ENCODE measurements around the gene MAP1LC3C. TPM values are rescaled to one million over a fixed set of nuclear protein-coding genes. Genes with fewer than 3 reads are reported as not detected.
A peak's percentile ranks its signal among the peaks of the same experiment; 100 is the strongest.

The MAP1LC3C gene
- total RNA-seq, 2 experiments from 2014 or later: not detected

- ChIA-PET POLR2A (no interaction called here), CTCF (interaction anchor here (0.6 kb wide), 1 partner anchor 117 kb away, joined by 3 read pairs; no protein-coding TSS in a partner anchor)
- Mint-ChIP-seq H3K9me3 (ENCODE audit: low read depth) (no peaks in the 10 kb centered on the region), H3K27me3 (peaks cover 12% of the 10 kb centered on the region), H3K27ac (no peak overlapping the region), H3K4me3 (no peak overlapping the region), H3K36me3 (ENCODE audit: low read depth) (no peaks in the 10 kb centered on the region), H3K4me1 (no peaks in the 10 kb centered on the region)
- DNase-seq (no peak), ATAC-seq (no peak)
- intact Hi-C loops (cut with DNase I, micrococcal nuclease): no loop called here
These were observed 10.1 kb upstream of the MAP1LC3C start for GRCh38 chr1:242008826-242009495.

GRCh38 chr1:242006976-242007375 lies 8.1 kb upstream of the MAP1LC3C start:
- Mint-ChIP-seq H3K4me3 (no peak overlapping the region), H3K4me1 (no peaks in the 10 kb centered on the region), H3K27me3 (peaks cover 12% of the 10 kb centered on the region), H3K27ac (no peak overlapping the region), H3K9me3 (ENCODE audit: low read depth) (no peaks in the 10 kb centered on the region), H3K36me3 (ENCODE audit: low read depth) (no peaks in the 10 kb centered on the region)
- ATAC-seq (no peak), DNase-seq (no peak)
- intact Hi-C loops (cut with DNase I, micrococcal nuclease): no loop called here
- CTCF ChIA-PET: interaction anchor here (0.7 to 2.4 kb wide), 2 partner anchors 10 to 353 kb away, joined by 3 to 10 read pairs; no protein-coding TSS in a partner anchor
- POLR2A ChIA-PET: no interaction called here

GRCh38 chr1:242005866-242006535 lies 7.1 kb upstream of the MAP1LC3C start:
- Mint-ChIP-seq H3K36me3 (ENCODE audit: low read depth) (no peaks in the 10 kb centered on the region), H3K4me3 (no peak overlapping the region), H3K4me1 (no peaks in the 10 kb centered on the region), H3K9me3 (ENCODE audit: low read depth) (no peaks in the 10 kb centered on the region), H3K27ac (no peak overlapping the region), H3K27me3 (peaks cover 12% of the 10 kb centered on the region)
- ATAC-seq (no peak), DNase-seq (no peak)
- ChIA-PET CTCF (interaction anchor here (2.4 kb wide), 1 partner anchor 9 kb away, joined by 10 read pairs; no protein-coding TSS in a partner anchor), POLR2A (no interaction called here)
- intact Hi-C loops (cut with DNase I, micrococcal nuclease): no loop called here

GRCh38 chr1:242004751-242005495 lies 6.0 kb upstream of the MAP1LC3C start:
- POLR2A ChIA-PET: no interaction called here
- Mint-ChIP-seq H3K36me3 (ENCODE audit: low read depth) (no peaks in the 10 kb centered on the region), H3K4me3 (no peak overlapping the region), H3K4me1 (no peaks in the 10 kb centered on the region), H3K27me3 (peaks cover 6% of the 10 kb centered on the region), H3K9me3 (ENCODE audit: low read depth) (no peaks in the 10 kb centered on the region), H3K27ac (no peak overlapping the region)
- ATAC-seq (no peak), DNase-seq (no peak)
- intact Hi-C loops (cut with DNase I, micrococcal nuclease): no loop called here
- CTCF ChIA-PET: no interaction called here

- no peak overlapping the region for H3K4me3 Mint-ChIP-seq
- CTCF ChIA-PET: no interaction called here
- intact Hi-C loops (cut with DNase I, micrococcal nuclease): no loop called here
- ATAC-seq: no peak
- peaks cover 6% of the 10 kb centered on the region for H3K27me3 Mint-ChIP-seq
- no peak overlapping the region for H3K27ac Mint-ChIP-seq
- no peaks in the 10 kb centered on the region for H3K9me3 Mint-ChIP-seq (ENCODE audit: low read depth)
- H3K4me1 Mint-ChIP-seq: peaks cover 4% of the 10 kb centered on the region
- no peaks in the 10 kb centered on the region for H3K36me3 Mint-ChIP-seq (ENCODE audit: low read depth)
- POLR2A ChIA-PET: no interaction called here
- DNase-seq: no peak
These were observed 3.6 kb upstream of the MAP1LC3C start for GRCh38 chr1:242002510-242002909.

GRCh38 chr1:242002072-242002471 lies 3.2 kb upstream of the MAP1LC3C start:
- Mint-ChIP-seq H3K4me1 (peaks cover 4% of the 10 kb centered on the region), H3K9me3 (ENCODE audit: low read depth) (no peaks in the 10 kb centered on the region), H3K4me3 (no peak overlapping the region), H3K27me3 (peaks cover 6% of the 10 kb centered on the region), H3K27ac (no peak overlapping the region), H3K36me3 (ENCODE audit: low read depth) (no peaks in the 10 kb centered on the region)
- ChIA-PET CTCF (no interaction called here), POLR2A (no interaction called here)
- DNase-seq: no peak
- no peak for ATAC-seq
- intact Hi-C loops (cut with DNase I, micrococcal nuclease): no loop called here

- peaks cover 4% of the 10 kb centered on the region for H3K4me1 Mint-ChIP-seq
- DNase-seq: no peak
- CTCF ChIA-PET: interaction anchor here (0.7 to 0.8 kb wide), 2 partner anchors 466 to 1952 kb away, joined by 3 read pairs; no protein-coding TSS in a partner anchor
- H3K9me3 Mint-ChIP-seq (ENCODE audit: low read depth): no peaks in the 10 kb centered on the region
- POLR2A ChIA-PET: no interaction called here
- H3K27ac Mint-ChIP-seq: no peak overlapping the region
- no peak for ATAC-seq
- no peak overlapping the region for H3K4me3 Mint-ChIP-seq
- H3K36me3 Mint-ChIP-seq (ENCODE audit: low read depth): no peaks in the 10 kb centered on the region
- intact Hi-C loops (cut with DNase I, micrococcal nuclease): no loop called here
- peaks cover 6% of the 10 kb centered on the region for H3K27me3 Mint-ChIP-seq
These were observed 1.5 kb upstream of the MAP1LC3C start for GRCh38 chr1:242000434-242000833.

GRCh38 chr1:241998412-241998921 lies 431 bp downstream of the MAP1LC3C start:
- ChIA-PET POLR2A (no interaction called here), CTCF (interaction anchor here (0.7 to 2.5 kb wide), 19 partner anchors 8 to 468 kb away, joined by 3 to 10 read pairs (median 4); no protein-coding TSS in a partner anchor)
- H3K27me3 Mint-ChIP-seq: peaks cover 4% of the 10 kb centered on the region
- H3K36me3 Mint-ChIP-seq (ENCODE audit: low read depth): no peaks in the 10 kb centered on the region
- no peak overlapping the region for H3K27ac Mint-ChIP-seq
- H3K4me1 Mint-ChIP-seq: peaks cover 4% of the 10 kb centered on the region
- DNase-seq: peak; percentile 74
- peak; percentile 78 for ATAC-seq
- H3K9me3 Mint-ChIP-seq (ENCODE audit: low read depth): no peaks in the 10 kb centered on the region
- peak overlapping the region; percentile 35 for H3K4me3 Mint-ChIP-seq
- intact Hi-C loops (cut with DNase I, micrococcal nuclease): loop anchor here (1.0 to 5.0 kb wide), 7 partner anchors 102 to 1266 kb away; partner anchors contain the start of genes EXO1 (in 2 of the 2) and KMO (in 1 of the 2)

GRCh38 chr1:241997401-241997998 lies 1.4 kb downstream of the MAP1LC3C start:
- Mint-ChIP-seq H3K4me3 (no peak overlapping the region), H3K36me3 (ENCODE audit: low read depth) (no peaks in the 10 kb centered on the region), H3K4me1 (peaks cover 4% of the 10 kb centered on the region), H3K9me3 (ENCODE audit: low read depth) (no peaks in the 10 kb centered on the region), H3K27me3 (peaks cover 7% of the 10 kb centered on the region), H3K27ac (no peak overlapping the region)
- CTCF ChIA-PET: interaction anchor here (1.2 to 2.5 kb wide), 8 partner anchors 9 to 462 kb away, joined by 3 to 10 read pairs (median 6); no protein-coding TSS in a partner anchor
- DNase-seq (no peak), ATAC-seq (no peak)
- intact Hi-C loops (cut with DNase I, micrococcal nuclease): loop anchor here (5.0 kb wide), 3 partner anchors 150 to 1265 kb away; partner anchors contain the start of genes EXO1 (in 1 of the 2) and KMO (in 1 of the 2)
- POLR2A ChIA-PET: interaction anchor here (0.6 kb wide), 1 partner anchor 446 kb away, joined by 5 read pairs; no protein-coding TSS in a partner anchor

GRCh38 chr1:241994171-241994570 lies 4.7 kb downstream of the MAP1LC3C start:
- no peak for DNase-seq
- H3K4me3 Mint-ChIP-seq: no peak overlapping the region
- H3K27ac Mint-ChIP-seq: no peak overlapping the region
- peaks cover 4% of the 10 kb centered on the region for H3K4me1 Mint-ChIP-seq
- CTCF ChIA-PET: no interaction called here
- POLR2A ChIA-PET: no interaction called here
- H3K36me3 Mint-ChIP-seq (ENCODE audit: low read depth): no peaks in the 10 kb centered on the region
- intact Hi-C loops (cut with DNase I, micrococcal nuclease): no loop called here
- peaks cover 11% of the 10 kb centered on the region for H3K27me3 Mint-ChIP-seq
- ATAC-seq: no peak
- H3K9me3 Mint-ChIP-seq (ENCODE audit: low read depth): no peaks in the 10 kb centered on the region

GRCh38 chr1:241992734-241993133 lies 6.2 kb downstream of the MAP1LC3C start:
- CTCF ChIA-PET: interaction anchor here (1.1 kb wide), 1 partner anchor 97 kb away, joined by 4 read pairs; no protein-coding TSS in a partner anchor
- no peak for ATAC-seq
- no peaks in the 10 kb centered on the region for H3K36me3 Mint-ChIP-seq (ENCODE audit: low read depth)
- no peaks in the 10 kb centered on the region for H3K4me1 Mint-ChIP-seq
- no peaks in the 10 kb centered on the region for H3K9me3 Mint-ChIP-seq (ENCODE audit: low read depth)
- intact Hi-C loops (cut with DNase I, micrococcal nuclease): no loop called here
- no peak overlapping the region for H3K4me3 Mint-ChIP-seq
- no peak for DNase-seq
- POLR2A ChIA-PET: no interaction called here
- no peak overlapping the region for H3K27ac Mint-ChIP-seq
- H3K27me3 Mint-ChIP-seq: peaks cover 11% of the 10 kb centered on the region

Data from activated CD4-positive, alpha-beta T cell treated with anti-CD3 and anti-CD28 coated beads for 36 hours (primary cell).